Spleen (tissue), 11 donors: ENCODE results near the gene PYGO2. TPM values are rescaled to one million over a fixed set of nuclear protein-coding genes. Genes with fewer than 3 reads are reported as not detected.

Experiments
- DNase-seq: peaks from one replicate; pipeline ENCODE4 v3.0.0-alpha.2; 2020
- H3K27ac ChIP-seq, 8 donors: fragments of 200-600 bp; sonication (generic) in 7 of 8; 1 replicate in 4 of 8; 2 replicates in 4 of 8; pipeline versions ENCODE4 v1.5.0 to v1.8.0; 2016 to 2021; ENCODE audit warnings: inconsistent platforms in 4 of 8, mild to moderate bottlenecking in 4 of 8, moderate library complexity in 1 of 8
- H3K27me3 ChIP-seq, 7 donors: fragments of 200-600 bp; sonication (generic) in 6 of 7; replicated peaks in 1 of 7; 1 replicate in 4 of 7; 2 replicates in 3 of 7; pipeline versions ENCODE4 v1.5.0 to v1.8.0; 2016 to 2021; ENCODE audit warnings: inconsistent platforms in 3 of 7, mild to moderate bottlenecking in 1 of 7
- H3K36me3 ChIP-seq, 6 donors: fragments of 200-600 bp; sonication (generic) in 5 of 6; 1 replicate in 4 of 6; 2 replicates in 2 of 6; pipeline versions ENCODE4 v1.5.0 to v1.8.0; 2016 to 2021; ENCODE audit warnings: inconsistent platforms in 2 of 6
- H3K4me1 ChIP-seq, 6 donors: fragments of 200-600 bp; sonication (generic) in 5 of 6; 1 replicate in 3 of 6; 2 replicates in 3 of 6; pipeline versions ENCODE4 v1.5.0 to v1.8.0; 2016 to 2021; ENCODE audit warnings: inconsistent platforms in 3 of 6
- H3K4me3 ChIP-seq, 8 donors: fragments of 200-600 bp; sonication (generic) in 7 of 8; 1 replicate in 4 of 8; 2 replicates in 4 of 8; pipeline versions ENCODE4 v1.5.0 to v1.8.0; 2016 to 2021; ENCODE audit warnings: inconsistent platforms in 4 of 8, mild to moderate bottlenecking in 4 of 8, moderate library complexity in 2 of 8
- H3K9me3 ChIP-seq, 8 donors: fragments of 200-600 bp; sonication (generic) in 7 of 8; 1 replicate in 4 of 8; 2 replicates in 4 of 8; pipeline versions ENCODE4 v1.5.0 to v1.8.0; 2016 to 2021; ENCODE audit warnings: inconsistent platforms in 4 of 8
- POLR2A ChIP-seq, 3 donors: fragments of 450-650 bp; IDR thresholded peaks; one replicate each; pipeline ENCODE4 v1.5.1; 2017; ENCODE audit warnings: antibody characterized with exemption in 3 of 3, mild to moderate bottlenecking in 1 of 3
- POLR2AphosphoS5 ChIP-seq, 3 donors: sonication (generic); formaldehyde crosslinking; IDR thresholded peaks; one replicate each; pipeline ENCODE4 v1.5.1; 2017; ENCODE audit warnings: antibody characterized with exemption in 3 of 3
- WGBS, 5 donors: extraction: QIAGEN DNeasy Blood & Tissue Kit in 3 of 5; methylation state at CpG; one replicate each; pipeline versions ENCODE4 v1.1.5 to v1.1.7; 2013 to 2018; 5-methylcytosine and 5-hydroxymethylcytosine counted together
- intact Hi-C: fragments of 100-400 bp; cut with DNase I; formaldehyde crosslinking; loops from one replicate; pipeline ENCODE4 v1.15.0; 2023; ENCODE audit warnings: low total_unique reads
- polyA plus RNA-seq, 3 donors: library from polyadenylated mRNA; stranded (reverse); fragments of 200-250 nt; gene quantifications; one replicate each; pipeline ENCODE4 v1.2.1, GENCODE V29; 2013
- total RNA-seq, 7 donors: library from RNA; depleted of rRNA in 3 of 7; stranded (reverse); fragments of >200 nt in 3 of 7; fragmentation: NEBNext Ultra II Directional in 4 of 7; extraction: Animal tissue kit (Norgen Biotek cat#: 25700) in 4 of 7; gene quantifications; one replicate each; pipeline versions ENCODE4 v1.1.0 to v1.2.1, GENCODE V29; 2016 to 2021
- TF ChIP-seq, protein P1 (sequence below), 11 experiments: fragments of 200-600 bp in 7 of 11; fragments of 450-650 bp in 4 of 11; sonication (generic) in 4 of 11; IDR thresholded peaks in 8 of 11; conservative IDR thresholded peaks in 3 of 11; 1 replicate in 7 of 11; 2 replicates in 4 of 11; pipeline versions ENCODE4 v1.4.0 to v1.8.0; 2016 to 2021; ENCODE audit warnings: antibody characterized with exemption in 11 of 11, inconsistent platforms in 4 of 11, mild to moderate bottlenecking in 1 of 11
- donor health status: healthy with polysubstance abuse.
- donor health status: DM: no; HTN: no; CAD: no; lungs with moderate emphysema.
- donor health status: DM: no; HTN: no; CAD: no.
- donor health status: Bipolar disorder and iron deficiency.
- donor health status: healthy.
- donor health status: DM: no; HTN: no; CAD: no.
- donor health status: DM: yes; HTN: yes; CAD: no.

PYGO2 gene
- total and polyA plus RNA-seq, 10 donors: 19.8 to 36.6 (median 35.2) TPM

DNA sequence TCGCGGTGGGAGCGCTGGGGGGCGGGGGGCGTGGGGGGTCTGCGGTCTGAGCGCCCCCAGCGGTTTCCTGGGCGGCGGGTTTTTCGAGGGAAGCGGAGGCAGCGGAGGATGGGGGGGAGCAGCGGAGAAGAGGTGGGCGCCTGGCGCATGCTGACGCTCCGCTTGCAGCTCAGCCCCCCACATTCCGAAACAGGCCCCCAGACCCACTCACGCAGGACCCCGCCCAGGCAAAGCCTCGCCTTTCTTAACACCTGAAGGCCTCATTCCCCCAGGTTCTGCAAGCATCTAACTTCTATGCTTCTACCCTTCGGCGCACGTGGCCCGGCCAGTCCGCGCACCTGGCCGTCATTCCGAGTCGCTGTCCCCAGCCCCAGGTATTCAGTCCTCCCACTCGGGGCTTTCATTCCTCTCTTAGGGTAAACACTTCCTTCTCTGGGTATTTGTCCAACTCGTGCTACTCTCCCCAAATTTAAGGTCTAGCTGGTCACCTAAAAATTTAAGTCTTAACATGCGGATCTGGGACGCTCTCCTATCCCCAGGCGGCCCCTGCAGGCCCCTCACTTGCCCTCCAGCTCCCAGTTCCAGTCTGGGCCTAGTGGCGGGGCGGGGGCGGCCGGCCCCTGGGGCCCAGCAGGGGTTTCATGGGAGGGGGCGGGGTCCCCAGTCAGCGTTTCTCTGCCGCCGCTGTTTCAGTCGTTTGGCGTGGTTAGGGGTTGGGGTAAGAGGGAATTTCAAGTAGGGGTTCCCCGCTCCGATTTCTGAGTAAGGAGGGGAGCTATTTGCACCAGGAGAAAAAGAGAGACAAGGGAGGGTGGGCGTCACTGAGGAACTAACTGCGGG is 38.2 kb upstream of the PYGO2 start:
- TF ChIP-seq POLR2A (IDR thresholded peaks at IDR 0.05): no peak
- TF ChIP-seq, protein P1, sequence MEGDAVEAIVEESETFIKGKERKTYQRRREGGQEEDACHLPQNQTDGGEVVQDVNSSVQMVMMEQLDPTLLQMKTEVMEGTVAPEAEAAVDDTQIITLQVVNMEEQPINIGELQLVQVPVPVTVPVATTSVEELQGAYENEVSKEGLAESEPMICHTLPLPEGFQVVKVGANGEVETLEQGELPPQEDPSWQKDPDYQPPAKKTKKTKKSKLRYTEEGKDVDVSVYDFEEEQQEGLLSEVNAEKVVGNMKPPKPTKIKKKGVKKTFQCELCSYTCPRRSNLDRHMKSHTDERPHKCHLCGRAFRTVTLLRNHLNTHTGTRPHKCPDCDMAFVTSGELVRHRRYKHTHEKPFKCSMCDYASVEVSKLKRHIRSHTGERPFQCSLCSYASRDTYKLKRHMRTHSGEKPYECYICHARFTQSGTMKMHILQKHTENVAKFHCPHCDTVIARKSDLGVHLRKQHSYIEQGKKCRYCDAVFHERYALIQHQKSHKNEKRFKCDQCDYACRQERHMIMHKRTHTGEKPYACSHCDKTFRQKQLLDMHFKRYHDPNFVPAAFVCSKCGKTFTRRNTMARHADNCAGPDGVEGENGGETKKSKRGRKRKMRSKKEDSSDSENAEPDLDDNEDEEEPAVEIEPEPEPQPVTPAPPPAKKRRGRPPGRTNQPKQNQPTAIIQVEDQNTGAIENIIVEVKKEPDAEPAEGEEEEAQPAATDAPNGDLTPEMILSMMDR (IDR thresholded peaks at IDR 0.05 in 8 of 11, conservative IDR thresholded peaks at IDR 0.05 in 3 of 11): no peak
- no peak for TF ChIP-seq POLR2AphosphoS5 (IDR thresholded peaks at IDR 0.05)
- no peaks in the 10 kb centered on the region for H3K36me3 ChIP-seq
- peak; percentile 85 for DNase-seq
- H3K9me3 ChIP-seq: no peaks in the 10 kb centered on the region
- whole genome bisulfite sequencing, 5 donors: 1% methylated on average over 38 to 50 of the region's 50 CpGs
- intact Hi-C loops: loop anchor here (5.0 to 10.0 kb wide), 2 partner anchors 37 to 65 kb away; partner anchors contain the start of genes EFNA4 and PYGO2
- no peaks in the 10 kb centered on the region for H3K27me3 ChIP-seq
- peak overlapping the region; percentile 30 to 90 (median 78) for H3K4me3 ChIP-seq
- peak overlapping the region; percentile 63 to 99 (median 95) for H3K27ac ChIP-seq
- H3K4me1 ChIP-seq: peaks cover 23 to 85% (median 43%) of the 10 kb centered on the region in 6 donors

DNA sequence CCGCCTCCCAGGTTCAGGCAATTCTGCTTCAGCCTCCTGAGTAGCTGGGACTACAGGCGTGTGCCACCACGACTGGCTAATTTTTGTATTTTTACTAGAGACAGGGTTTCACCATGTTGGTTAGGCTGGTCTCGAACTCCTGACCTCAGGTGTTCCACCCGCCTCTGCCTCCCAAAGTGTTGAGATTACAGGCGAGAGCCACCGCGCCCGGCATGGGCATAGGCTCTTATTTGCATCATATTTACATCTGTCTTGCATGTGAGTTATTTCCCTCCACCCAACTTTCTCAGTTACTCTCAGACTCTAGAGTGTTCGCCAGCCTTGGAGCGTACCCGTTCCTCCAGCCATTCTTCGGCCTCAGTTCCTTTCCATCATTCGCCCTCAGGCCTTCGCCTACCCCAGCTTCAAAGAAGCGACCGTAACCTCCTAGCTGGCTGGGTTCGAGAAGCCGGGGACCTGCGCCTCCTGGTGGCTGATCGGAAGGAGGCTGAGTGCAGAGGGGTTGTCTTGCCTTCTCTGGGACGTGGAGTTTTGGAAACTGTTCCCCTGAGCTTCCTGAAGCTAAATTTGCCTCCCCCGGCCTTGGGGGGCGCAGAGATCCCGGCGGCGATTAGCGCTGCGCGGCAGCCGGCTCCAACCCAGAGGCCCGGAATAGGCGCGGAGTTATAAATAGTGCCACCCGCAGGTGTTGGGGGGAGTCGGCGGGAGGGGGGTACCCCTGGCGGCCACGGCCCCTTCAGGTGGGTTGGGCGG is 37.4 kb upstream of the PYGO2 start:
- Histone ChIP-seq H3K27me3 (no peaks in the 10 kb centered on the region), H3K27ac (peak overlapping the region in 7 of 8 donors; percentile 89 to 99 (median 95)), H3K4me1 (peaks cover 17 to 79% (median 35%) of the 10 kb centered on the region in 6 donors), H3K36me3 (no peaks in the 10 kb centered on the region), H3K9me3 (no peaks in the 10 kb centered on the region), H3K4me3 (peak overlapping the region; percentile 30 to 90 (median 78))
- intact Hi-C loops: no loop called here
- 11 to 12% (median 11%) methylated on average over 36 to 40 of the region's 40 CpGs for WGBS, 5 donors
- TF ChIP-seq, protein P1 (IDR thresholded peaks at IDR 0.05 in 8 of 11, conservative IDR thresholded peaks at IDR 0.05 in 3 of 11): peak; percentile 44 to 89 (median 84)
- TF ChIP-seq POLR2AphosphoS5 (IDR thresholded peaks at IDR 0.05) (peak; percentile 51 to 75 (median 74)), POLR2A (IDR thresholded peaks at IDR 0.05) (no peak)
- peak; percentile 90 for DNase-seq

DNA sequence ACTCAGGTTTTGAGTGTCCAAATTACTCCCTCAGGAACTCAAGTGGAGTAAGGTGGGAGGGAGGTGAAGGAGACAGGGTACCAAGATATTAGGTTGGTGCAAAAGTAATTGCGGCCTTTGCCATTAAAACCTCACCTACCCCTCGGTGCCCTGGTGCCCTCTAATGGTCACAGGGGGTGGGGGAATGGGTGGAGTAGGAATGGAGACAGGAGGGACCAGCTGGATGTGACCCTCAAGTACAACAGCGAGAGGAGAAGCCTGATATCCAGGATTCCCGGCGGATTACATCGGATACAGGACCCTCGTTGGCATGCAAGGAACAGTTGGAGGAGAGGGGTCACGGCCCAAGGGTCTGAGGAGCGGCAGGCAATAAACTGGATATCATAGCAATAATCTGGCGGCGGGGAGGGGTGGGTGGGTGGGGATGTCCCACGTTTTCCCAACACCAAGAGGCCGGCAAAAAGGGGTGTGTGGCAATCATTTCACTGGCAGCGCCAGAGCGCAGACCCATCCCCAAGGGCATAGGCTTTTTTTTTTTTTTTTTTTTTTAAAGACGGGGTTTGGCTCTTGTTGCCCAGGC is 36.7 kb upstream of the PYGO2 start:
- Histone ChIP-seq H3K27me3 (no peaks in the 10 kb centered on the region), H3K36me3 (peaks cover 0 to 3% (median 0%) of the 10 kb centered on the region in 6 donors), H3K4me1 (peaks cover 16 to 72% (median 31%) of the 10 kb centered on the region in 6 donors), H3K4me3 (no peak overlapping the region), H3K9me3 (no peaks in the 10 kb centered on the region), H3K27ac (no peak overlapping the region)
- WGBS, 5 donors: 73 to 86% (median 77%) methylated on average over 16 of the region's 16 CpGs
- TF ChIP-seq POLR2AphosphoS5 (IDR thresholded peaks at IDR 0.05): no peak
- TF ChIP-seq POLR2A (IDR thresholded peaks at IDR 0.05): no peak
- intact Hi-C loops: no loop called here
- peak; percentile 71 for DNase-seq

DNA sequence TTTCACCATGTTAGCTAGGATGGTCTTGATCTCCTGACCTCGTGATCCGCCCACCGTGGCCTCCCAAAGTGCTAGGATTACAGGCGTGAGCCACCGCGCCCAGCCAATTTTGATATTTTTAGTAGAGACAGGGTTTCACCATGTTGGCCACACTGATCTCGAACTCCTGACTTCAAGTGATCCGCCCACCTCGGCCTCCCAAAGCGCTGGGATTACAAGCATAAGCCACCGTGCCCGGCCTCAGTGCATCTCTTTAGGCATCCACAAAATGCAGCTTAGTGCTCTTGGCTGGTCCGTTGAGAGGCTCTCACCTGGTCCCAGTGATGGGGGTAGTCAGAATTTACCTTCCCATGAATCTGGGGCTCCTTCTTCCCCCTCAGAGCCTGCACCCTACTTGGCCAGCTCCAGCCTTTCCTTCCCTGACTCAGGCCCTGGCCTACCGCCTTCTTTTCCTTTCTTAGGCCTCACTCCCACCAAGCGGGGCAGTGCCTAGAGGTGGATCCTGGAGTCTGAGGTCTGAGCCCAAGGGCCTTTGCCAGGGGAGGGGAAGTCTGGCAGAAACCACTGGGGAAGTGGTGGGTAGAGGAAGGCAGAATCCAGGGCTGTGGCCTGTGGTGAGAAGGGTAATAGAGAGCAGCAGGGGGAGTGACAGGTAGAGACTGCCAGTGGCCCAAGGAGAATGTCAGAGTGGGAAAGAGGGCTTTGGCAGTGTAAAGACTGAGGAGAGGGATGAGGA is 35.6 kb upstream of the PYGO2 start:
- intact Hi-C loops: no loop called here
- H3K9me3 ChIP-seq: no peaks in the 10 kb centered on the region
- no peak for TF ChIP-seq POLR2AphosphoS5 (IDR thresholded peaks at IDR 0.05)
- TF ChIP-seq, protein P1 (IDR thresholded peaks at IDR 0.05 in 8 of 11, conservative IDR thresholded peaks at IDR 0.05 in 3 of 11): no peak
- no peak for TF ChIP-seq POLR2A (IDR thresholded peaks at IDR 0.05)
- H3K4me3 ChIP-seq: no peak overlapping the region
- H3K27ac ChIP-seq: no peak overlapping the region
- peaks cover 16 to 67% (median 31%) of the 10 kb centered on the region in 6 donors for H3K4me1 ChIP-seq
- H3K36me3 ChIP-seq: peaks cover 0 to 15% (median 0%) of the 10 kb centered on the region in 6 donors
- DNase-seq: peak; percentile 63
- 73 to 82% (median 78%) methylated on average over 15 of the region's 15 CpGs for WGBS, 5 donors
- H3K27me3 ChIP-seq: no peaks in the 10 kb centered on the region
